Measurements from ENCODE around the gene ACOT8.

DNA sequence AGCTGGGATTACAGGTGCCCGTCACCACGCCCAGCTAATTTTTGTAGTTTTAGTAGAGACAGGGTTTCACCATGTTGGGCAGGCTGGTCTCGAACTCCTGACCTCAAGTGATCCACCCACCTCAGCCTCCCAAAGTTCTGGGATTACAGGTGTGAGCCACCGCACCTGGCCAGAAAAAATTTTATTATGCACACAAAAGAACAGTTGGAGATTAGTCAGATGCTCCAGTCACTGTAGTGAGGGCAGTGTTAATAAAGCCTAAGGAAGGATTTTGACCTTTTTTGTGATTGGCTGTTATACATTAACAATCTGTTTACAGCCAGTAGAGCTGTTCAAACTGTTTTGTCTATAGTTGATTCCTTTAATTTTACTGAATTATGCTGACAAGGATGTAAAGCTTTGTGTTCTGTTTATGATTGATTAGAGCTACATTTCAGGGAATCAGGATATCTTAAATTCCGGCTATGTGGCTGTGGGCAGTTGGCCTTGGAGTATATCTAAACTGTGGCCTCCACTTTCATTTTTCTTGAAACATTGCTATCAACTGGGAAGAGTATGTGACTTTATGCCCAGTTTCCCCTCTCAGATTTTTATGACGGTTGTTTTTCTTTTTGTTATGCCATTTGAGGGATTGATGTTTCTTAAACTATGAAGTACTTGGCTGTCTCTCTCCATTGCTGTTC is 10.1 kb upstream of the ACOT8 start:
- no peak for TF ChIP-seq CTCF (IDR thresholded peaks at IDR 0.05)
- no peak for TF ChIP-seq POLR2A (IDR thresholded peaks at IDR 0.05)
